ENCODE results near the gene TAF15.

GRCh38 chr17:35812456-35812855 lies 3.2 kb downstream of the TAF15 start:
- TF ChIP-seq CTCF (IDR thresholded peaks at IDR 0.05; ENCODE audit: low read length) (no peak), EZH2 (optimal IDR thresholded peaks at IDR 0.05; ENCODE audit: low read depth, low read length) (no peak)

Data from MM.1S (cell line).